Gastroesophageal sphincter (tissue), 4 donors: ENCODE data around the gene PRPF38B. TPM values are rescaled to one million over a fixed set of nuclear protein-coding genes. Genes with fewer than 3 reads are reported as not detected.

Experiments used
- ATAC-seq: fragments of 150-250 bp; one replicate; pipeline ENCODE4 v1.9.1; 2016; ENCODE audit warnings: mild to moderate bottlenecking, moderate library complexity
- H3K27ac ChIP-seq, 4 donors: fragments of 200-600 bp; sonication (generic) in 3 of 4; 1 replicate in 3 of 4; 2 replicates in 1 of 4; pipeline ENCODE4 v1.5.1; 2016 to 2019
- H3K27me3 ChIP-seq: fragments of 200-600 bp; sonication (generic); one replicate; pipeline ENCODE4 v1.5.1; 2019
- H3K36me3 ChIP-seq, 2 donors: fragments of 200-600 bp; sonication (generic); one replicate each; pipeline ENCODE4 v1.5.1; 2019; ENCODE audit warnings: control low read depth in 1 of 2
- H3K4me1 ChIP-seq, 3 donors: fragments of 200-600 bp; sonication (generic); 1 replicate in 2 of 3; 2 replicates in 1 of 3; pipeline ENCODE4 v1.5.1; 2016 to 2019; ENCODE audit warnings: control low read depth in 2 of 3
- H3K4me3 ChIP-seq, 2 donors: fragments of 200-600 bp; sonication (generic); one replicate each; pipeline ENCODE4 v1.5.1; 2019; ENCODE audit warnings: mild to moderate bottlenecking in 1 of 2, moderate library complexity in 1 of 2
- H3K9me3 ChIP-seq, 3 donors: fragments of 200-600 bp; sonication (generic); one replicate each; pipeline ENCODE4 v1.5.1; 2017 to 2019; ENCODE audit warnings: control low read depth in 2 of 3
- EP300 ChIP-seq: sonication (generic); formaldehyde crosslinking; IDR thresholded peaks from one replicate; pipeline ENCODE4 v1.6.1; 2017; ENCODE audit warnings: antibody characterized with exemption, mild to moderate bottlenecking
- POLR2A ChIP-seq, 2 donors: fragments of 450-650 bp; IDR thresholded peaks; one replicate each; pipeline ENCODE4 v1.6.1; 2017; ENCODE audit warnings: antibody characterized with exemption in 2 of 2, mild to moderate bottlenecking in 2 of 2, moderate library complexity in 1 of 2
- POLR2AphosphoS5 ChIP-seq: sonication (generic); formaldehyde crosslinking; IDR thresholded peaks from one replicate; pipeline ENCODE4 v1.6.1; 2017; ENCODE audit warnings: antibody characterized with exemption
- WGBS, 2 donors: methylation state at CpG; one replicate each; pipeline ENCODE4 v1.1.5; 2018; ENCODE audit warnings: low coverage in 1 of 2; 5-methylcytosine and 5-hydroxymethylcytosine counted together
- total RNA-seq, 4 donors: library from RNA; depleted of rRNA; stranded (reverse); fragments of >200 nt; gene quantifications; one replicate each; pipeline ENCODE4 v1.1.0, GENCODE V29; 2016
- TF ChIP-seq, protein P1 (sequence below), 4 experiments: fragments of 200-600 bp in 2 of 4; fragments of 450-650 bp in 2 of 4; sonication (generic) in 1 of 4; IDR thresholded peaks; one replicate each; pipeline ENCODE4 v1.5.1; 2017 to 2019; ENCODE audit warnings: antibody characterized with exemption in 4 of 4, mild to moderate bottlenecking in 2 of 4, moderate library complexity in 2 of 4

PRPF38B gene
- total RNA-seq, 4 donors from 2014 or later, result 15.2 to 37.0 (median 24.5) TPM

DNA sequence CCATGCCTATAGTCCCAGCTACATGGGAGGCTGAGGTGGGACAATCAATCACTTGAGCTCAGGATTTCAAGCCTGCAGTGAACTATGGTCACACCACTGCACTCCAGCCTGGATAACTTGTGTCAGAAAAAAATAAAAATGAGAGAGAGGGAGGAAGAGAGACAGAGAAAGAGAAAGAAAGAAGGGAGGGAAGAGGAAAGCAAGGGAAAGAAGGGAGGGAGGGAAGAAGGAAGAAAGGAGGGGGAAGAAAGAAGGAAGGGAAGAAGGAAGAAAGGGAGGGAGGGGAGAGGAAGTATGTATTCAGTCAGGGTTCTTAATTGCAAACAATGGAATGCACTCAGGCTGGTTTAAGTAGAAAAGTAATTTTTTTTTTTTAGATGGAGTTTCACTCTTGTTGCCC is 23.3 kb upstream of the PRPF38B start:
- no peak overlapping the region for H3K4me3 ChIP-seq
- no peaks in the 10 kb centered on the region for H3K4me1 ChIP-seq
- no peak overlapping the region for H3K27ac ChIP-seq
- no peaks in the 10 kb centered on the region for H3K9me3 ChIP-seq
- TF ChIP-seq POLR2A (IDR thresholded peaks at IDR 0.05) (no peak), EP300 (no peak), POLR2AphosphoS5 (no peak)
- TF ChIP-seq, protein P1, sequence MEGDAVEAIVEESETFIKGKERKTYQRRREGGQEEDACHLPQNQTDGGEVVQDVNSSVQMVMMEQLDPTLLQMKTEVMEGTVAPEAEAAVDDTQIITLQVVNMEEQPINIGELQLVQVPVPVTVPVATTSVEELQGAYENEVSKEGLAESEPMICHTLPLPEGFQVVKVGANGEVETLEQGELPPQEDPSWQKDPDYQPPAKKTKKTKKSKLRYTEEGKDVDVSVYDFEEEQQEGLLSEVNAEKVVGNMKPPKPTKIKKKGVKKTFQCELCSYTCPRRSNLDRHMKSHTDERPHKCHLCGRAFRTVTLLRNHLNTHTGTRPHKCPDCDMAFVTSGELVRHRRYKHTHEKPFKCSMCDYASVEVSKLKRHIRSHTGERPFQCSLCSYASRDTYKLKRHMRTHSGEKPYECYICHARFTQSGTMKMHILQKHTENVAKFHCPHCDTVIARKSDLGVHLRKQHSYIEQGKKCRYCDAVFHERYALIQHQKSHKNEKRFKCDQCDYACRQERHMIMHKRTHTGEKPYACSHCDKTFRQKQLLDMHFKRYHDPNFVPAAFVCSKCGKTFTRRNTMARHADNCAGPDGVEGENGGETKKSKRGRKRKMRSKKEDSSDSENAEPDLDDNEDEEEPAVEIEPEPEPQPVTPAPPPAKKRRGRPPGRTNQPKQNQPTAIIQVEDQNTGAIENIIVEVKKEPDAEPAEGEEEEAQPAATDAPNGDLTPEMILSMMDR (IDR thresholded peaks at IDR 0.05), result no peak
- peaks cover 16% of the 10 kb centered on the region for H3K27me3 ChIP-seq
- no peak for ATAC-seq
- H3K36me3 ChIP-seq, result no peaks in the 10 kb centered on the region

DNA sequence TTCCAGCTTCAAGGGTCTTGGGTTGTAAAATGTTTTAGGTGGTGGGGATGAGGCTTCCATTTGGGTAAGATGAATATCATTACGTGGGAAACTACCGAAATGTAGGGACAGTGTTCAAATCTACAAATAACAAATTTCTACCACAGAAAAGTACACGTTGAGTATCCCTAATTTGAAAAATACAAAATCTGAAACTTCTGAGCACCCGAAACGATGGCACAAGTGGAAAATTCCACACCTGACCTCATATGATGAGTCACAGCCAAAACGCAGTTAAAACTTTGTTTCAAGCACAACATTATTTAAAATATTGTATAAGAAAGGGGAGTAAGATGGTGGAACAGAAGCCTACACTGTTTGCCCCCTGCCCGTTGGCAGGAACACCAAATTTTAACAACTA is 22.4 kb upstream of the PRPF38B start:
- 85 to 93% methylated on average over 6 to 7 of the region's 7 CpGs for WGBS, 2 donors
- no peak for TF ChIP-seq EP300
- TF ChIP-seq POLR2AphosphoS5, result no peak
- TF ChIP-seq POLR2A (IDR thresholded peaks at IDR 0.05), result no peak
- TF ChIP-seq, protein P1 (IDR thresholded peaks at IDR 0.05), result no peak
- H3K27me3 ChIP-seq, result peaks cover 16% of the 10 kb centered on the region
- H3K4me1 ChIP-seq, result no peaks in the 10 kb centered on the region
- H3K9me3 ChIP-seq, result no peaks in the 10 kb centered on the region
- H3K4me3 ChIP-seq, result no peak overlapping the region
- no peak for ATAC-seq
- no peaks in the 10 kb centered on the region for H3K36me3 ChIP-seq
- H3K27ac ChIP-seq, result no peak overlapping the region

DNA sequence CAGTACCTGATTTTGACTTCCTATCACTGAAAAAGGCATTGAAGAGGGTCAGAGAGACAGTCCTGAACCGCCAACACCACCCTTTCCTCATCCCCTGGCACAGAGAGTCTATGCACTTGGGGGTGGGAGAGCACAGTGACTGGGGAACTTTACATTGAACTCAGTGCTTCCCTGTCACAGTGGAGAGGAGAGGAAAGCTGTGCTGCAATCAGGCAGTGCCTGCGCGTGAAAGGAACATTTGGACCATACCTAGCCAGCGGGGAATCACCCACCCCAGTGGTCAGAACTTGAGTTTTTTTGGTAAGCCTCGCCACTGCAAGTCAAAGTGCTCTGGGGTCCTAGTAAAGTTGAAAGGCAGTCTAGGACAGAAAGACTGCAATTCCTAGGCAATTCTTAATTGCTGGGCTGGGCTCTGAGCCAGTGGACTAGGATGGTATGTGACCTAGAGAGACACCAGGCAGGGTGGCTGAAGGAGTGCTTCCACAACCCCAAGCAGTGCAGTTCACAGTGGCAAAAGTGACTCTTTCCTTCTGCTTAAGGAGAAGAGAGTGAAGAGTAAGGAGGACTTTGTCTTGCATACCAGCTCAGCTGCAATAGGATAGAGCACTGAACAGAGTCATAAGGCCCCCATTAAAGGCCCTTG is 21.9 kb upstream of the PRPF38B start:
- Histone ChIP-seq H3K27me3 (peaks cover 16% of the 10 kb centered on the region), H3K9me3 (no peaks in the 10 kb centered on the region), H3K36me3 (no peaks in the 10 kb centered on the region), H3K4me3 (no peak overlapping the region), H3K4me1 (no peaks in the 10 kb centered on the region), H3K27ac (no peak overlapping the region)
- WGBS, 2 donors, result 77% methylated on average over 3 of the region's 5 CpGs; no CpG with 5 or more reads in 1 of the 2 donors
- TF ChIP-seq, protein P1 (IDR thresholded peaks at IDR 0.05), result no peak
- no peak for TF ChIP-seq POLR2A (IDR thresholded peaks at IDR 0.05)
- no peak for TF ChIP-seq EP300
- TF ChIP-seq POLR2AphosphoS5, result no peak
- ATAC-seq, result no peak

DNA sequence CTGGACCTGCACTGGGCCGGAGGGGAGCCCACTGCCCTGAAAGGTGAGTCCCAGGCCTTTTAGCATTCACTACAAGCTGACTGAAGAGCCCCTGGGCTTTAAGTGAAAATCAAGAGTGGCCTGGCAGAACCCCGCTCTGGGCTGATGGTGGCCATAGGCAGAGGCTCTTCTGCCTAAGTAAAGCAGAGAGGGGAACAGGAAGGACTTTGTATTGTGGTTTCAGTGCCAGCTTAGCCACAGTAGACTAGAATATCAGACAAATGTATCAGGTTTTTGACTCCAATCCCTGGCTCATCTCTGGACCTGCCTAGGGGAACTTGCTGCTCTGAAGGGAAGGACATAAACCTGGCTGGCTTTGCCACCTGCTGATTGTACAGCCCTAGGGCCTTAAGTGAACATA is 21.0 kb upstream of the PRPF38B start:
- Histone ChIP-seq H3K36me3 (no peaks in the 10 kb centered on the region), H3K9me3 (no peaks in the 10 kb centered on the region), H3K4me3 (no peak overlapping the region), H3K4me1 (no peaks in the 10 kb centered on the region), H3K27ac (no peak overlapping the region), H3K27me3 (peaks cover 16% of the 10 kb centered on the region)
- no CpG with 5 or more reads among the region's 2 CpGs for WGBS, 2 donors
- no peak for TF ChIP-seq POLR2AphosphoS5
- TF ChIP-seq, protein P1 (IDR thresholded peaks at IDR 0.05), result no peak
- TF ChIP-seq POLR2A (IDR thresholded peaks at IDR 0.05), result no peak
- TF ChIP-seq EP300, result no peak
- ATAC-seq, result no peak

DNA sequence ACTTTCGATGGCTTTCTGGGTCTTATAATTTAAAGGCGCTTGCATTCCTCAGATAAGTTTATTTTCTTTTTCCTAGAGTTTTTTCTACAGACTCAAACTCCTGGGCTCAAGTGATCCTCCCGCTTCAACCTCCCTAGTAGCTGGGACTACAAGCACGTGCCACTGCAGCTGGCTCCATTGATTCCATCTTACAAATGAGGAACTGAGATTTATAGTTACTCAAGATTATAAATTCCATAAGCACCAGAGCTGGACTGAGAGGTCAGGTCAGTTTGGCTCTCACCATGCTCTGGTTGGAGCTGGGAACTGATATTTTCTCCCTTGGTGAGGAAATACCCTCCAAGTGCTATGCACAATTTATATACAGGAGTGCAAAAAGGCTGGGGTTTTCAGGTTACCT is 13.4 kb upstream of the PRPF38B start:
- Histone ChIP-seq H3K27me3 (peaks cover 3% of the 10 kb centered on the region), H3K4me1 (no peaks in the 10 kb centered on the region), H3K27ac (no peak overlapping the region), H3K4me3 (no peak overlapping the region), H3K9me3 (no peaks in the 10 kb centered on the region), H3K36me3 (no peaks in the 10 kb centered on the region)
- 68 to 81% methylated on average over 4 of the region's 4 CpGs for WGBS, 2 donors
- TF ChIP-seq EP300 (no peak), POLR2AphosphoS5 (no peak), POLR2A (IDR thresholded peaks at IDR 0.05) (no peak)
- TF ChIP-seq, protein P1 (IDR thresholded peaks at IDR 0.05), result no peak
- ATAC-seq, result no peak
